SIG-M5 (cell line): Measurements from ENCODE around the gene UBAC1.
"Not testable (repeated sequence)": the region's sequence is repeated elsewhere in the genome, so short reads cannot be mapped to it uniquely, and the experiment has no call there.

Experiments used
- DNase-seq: peaks from one replicate; lab custom pipeline; 2025; lab: John Stamatoyannopoulos, UW

The UBAC1 gene

GRCh38 chr9:135978642-135979546 lies 17.7 kb upstream of the UBAC1 start:
- no peak for DNase-seq

- no peak for DNase-seq
These were observed 15.8 kb upstream of the UBAC1 start for GRCh38 chr9:135976944-135977343.

GRCh38 chr9:135976531-135976930 lies 15.4 kb upstream of the UBAC1 start:
- no peak for DNase-seq

GRCh38 chr9:135975834-135976233 lies 14.7 kb upstream of the UBAC1 start:
- no peak for DNase-seq

GRCh38 chr9:135974220-135974573 lies 13.0 kb upstream of the UBAC1 start:
- DNase-seq = no peak

GRCh38 chr9:135973277-135974219 lies 12.4 kb upstream of the UBAC1 start:
- no peak for DNase-seq

- DNase-seq = no peak
These were observed 10.7 kb upstream of the UBAC1 start for GRCh38 chr9:135971892-135972291.

GRCh38 chr9:135971111-135971766 lies 10.1 kb upstream of the UBAC1 start:
- no peak for DNase-seq

- no peak for DNase-seq
These were observed 9.1 kb upstream of the UBAC1 start for GRCh38 chr9:135970128-135970815.

GRCh38 chr9:135969064-135969683 lies 8.0 kb upstream of the UBAC1 start:
- DNase-seq = no peak

GRCh38 chr9:135968601-135969000 lies 7.4 kb upstream of the UBAC1 start:
- no peak for DNase-seq

GRCh38 chr9:135968083-135968476 lies 6.9 kb upstream of the UBAC1 start:
- no peak for DNase-seq

- not testable (repeated sequence) for DNase-seq
These were observed 5.7 kb upstream of the UBAC1 start for GRCh38 chr9:135966916-135967260.

- no peak for DNase-seq
These were observed 4.1 kb upstream of the UBAC1 start for GRCh38 chr9:135965124-135965756.

- no peak for DNase-seq
These were observed 2.8 kb upstream of the UBAC1 start for GRCh38 chr9:135963938-135964337.

- no peak for DNase-seq
These were observed 2.2 kb upstream of the UBAC1 start for GRCh38 chr9:135963338-135963737.

GRCh38 chr9:135962696-135963307 lies 1.6 kb upstream of the UBAC1 start:
- no peak for DNase-seq

GRCh38 chr9:135961811-135962695 lies 880 bp upstream of the UBAC1 start:
- no peak for DNase-seq
